HCEC 1CT (cell line): ENCODE data around the gene DNAJC13.
"Not testable (repeated sequence)": the region's sequence is repeated elsewhere in the genome, so short reads cannot be mapped to it uniquely, and the experiment has no call there.

Experiments
- DNase-seq: peaks from one replicate; pipeline ENCODE4 v3.0.0-alpha.2; 2017

DNAJC13 gene

GRCh38 chr3:132545471-132545870 is 128.2 kb downstream of the DNAJC13 start:
- no peak for DNase-seq

- no peak for DNase-seq
Observed at GRCh38 chr3:132549169-132549568, 131.9 kb downstream of the DNAJC13 start.

- DNase-seq: peak; percentile 83
Observed at GRCh38 chr3:132549890-132550578, 132.7 kb downstream of the DNAJC13 start.

- DNase-seq: no peak
Observed at GRCh38 chr3:132550579-132551305, 133.4 kb downstream of the DNAJC13 start.

GRCh38 chr3:132553826-132554225 is 136.5 kb downstream of the DNAJC13 start:
- DNase-seq: no peak

- no peak for DNase-seq
Observed at GRCh38 chr3:132554437-132554836, 137.1 kb downstream of the DNAJC13 start.

GRCh38 chr3:132555306-132556035 is 138.2 kb downstream of the DNAJC13 start:
- no peak for DNase-seq

GRCh38 chr3:132556036-132556386 is 138.7 kb downstream of the DNAJC13 start:
- DNase-seq: not testable (repeated sequence)

- DNase-seq: no peak
Observed at GRCh38 chr3:132556508-132557159, 139.3 kb downstream of the DNAJC13 start.

- no peak for DNase-seq
Observed at GRCh38 chr3:132561003-132561402, 143.7 kb downstream of the DNAJC13 start.

GRCh38 chr3:132563420-132564069 is 146.2 kb downstream of the DNAJC13 start:
- no peak for DNase-seq

- no peak for DNase-seq
Observed at GRCh38 chr3:132564070-132564465, 146.8 kb downstream of the DNAJC13 start.

GRCh38 chr3:132568422-132568821 is 151.1 kb downstream of the DNAJC13 start:
- DNase-seq: no peak

GRCh38 chr3:132569153-132569552 is 151.9 kb downstream of the DNAJC13 start:
- DNase-seq: no peak

GRCh38 chr3:132569580-132569979 is 152.3 kb downstream of the DNAJC13 start:
- DNase-seq: no peak

- no peak for DNase-seq
Observed at GRCh38 chr3:132570016-132570415, 152.7 kb downstream of the DNAJC13 start.

GRCh38 chr3:132573797-132574211 is 156.5 kb downstream of the DNAJC13 start:
- no peak for DNase-seq

- DNase-seq: no peak
Observed at GRCh38 chr3:132587401-132587800, 170.1 kb downstream of the DNAJC13 start.
